WTC11 (cell line): Measurements from ENCODE around the gene C15orf61. TPM values are rescaled to one million over a fixed set of nuclear protein-coding genes. Genes with fewer than 3 reads are reported as not detected.

Source experiments
- ATAC-seq: fragments of 200-7000 bp; cut with Tn5 transposase; 2 replicates; pipeline ENCODE4 v1.10.0; 2021; ENCODE audit warnings: mild to moderate bottlenecking, moderate library complexity
- CTCF ChIA-PET: fragments of 300-600 bp; sonication (Branson Sonifier 250); formaldehyde crosslinking; loops from one replicate; lab custom pipeline; 2021; ENCODE audit warnings: antibody characterized with exemption; lab: Charles Lee
- POLR2A ChIA-PET: fragments of 350-600 bp; sonication (Branson Sonifier 250); formaldehyde crosslinking; loops from one replicate; lab custom pipeline; 2021; ENCODE audit warnings: antibody characterized with exemption; lab: Charles Lee
- DNase-seq: peaks from one replicate; pipeline ENCODE4 v3.0.0; 2021; ENCODE audit warnings: low spot score
- H3K27ac Mint-ChIP-seq: 2 replicates; pipeline ENCODE4 v1.8.0; 2021; ENCODE audit warnings: mixed read lengths
- H3K27me3 Mint-ChIP-seq: 2 replicates; pipeline ENCODE4 v1.8.0; 2021; ENCODE audit warnings: low read depth, mild to moderate bottlenecking, moderate library complexity, mixed read lengths
- H3K36me3 Mint-ChIP-seq: 2 replicates; pipeline ENCODE4 v1.8.0; 2021; ENCODE audit warnings: mixed read lengths
- H3K4me1 Mint-ChIP-seq: 2 replicates; pipeline ENCODE4 v1.8.0; 2022; ENCODE audit warnings: mixed read lengths
- H3K4me3 Mint-ChIP-seq: 2 replicates; pipeline ENCODE4 v1.8.0; 2021; ENCODE audit warnings: mild to moderate bottlenecking, moderate library complexity, mixed read lengths
- H3K9me3 Mint-ChIP-seq: 2 replicates; pipeline ENCODE4 v1.8.0; 2021; ENCODE audit warnings: mixed read lengths
- ATF1 ChIP-seq: sonication (generic); formaldehyde crosslinking; IDR thresholded peaks from 2 replicates; pipeline ENCODE4 v1.8.1; 2023; ENCODE audit warnings: mild to moderate bottlenecking, moderate library complexity, missing genetic modification reagents
- CBFB ChIP-seq: sonication (generic); formaldehyde crosslinking; IDR thresholded peaks from 2 replicates; pipeline ENCODE4 v1.8.1; 2022; ENCODE audit warnings: mild to moderate bottlenecking, low read depth, missing genetic modification reagents
- CREM ChIP-seq: sonication (generic); formaldehyde crosslinking; IDR thresholded peaks from 2 replicates; pipeline ENCODE4 v1.8.1; 2022; ENCODE audit warnings: mild to moderate bottlenecking, missing genetic modification reagents, moderate library complexity
- ERG ChIP-seq: fragments of 250-450 bp; sonication (Bioruptor Pico); IDR thresholded peaks from 2 replicates; pipeline ENCODE4 v1.8.0; 2021; ENCODE audit warnings: mild to moderate bottlenecking
- ETV6 ChIP-seq: sonication (generic); formaldehyde crosslinking; IDR thresholded peaks from 2 replicates; pipeline ENCODE4 v1.8.1; 2022; ENCODE audit warnings: mild to moderate bottlenecking, missing genetic modification reagents
- MAX ChIP-seq: sonication (generic); formaldehyde crosslinking; IDR thresholded peaks from 2 replicates; pipeline ENCODE4 v1.8.0; 2022; ENCODE audit warnings: mild to moderate bottlenecking, missing genetic modification reagents
- NFATC4 ChIP-seq: fragments of 250-450 bp; sonication (Bioruptor Pico); IDR thresholded peaks from 2 replicates; pipeline ENCODE4 v1.9.0; 2021; ENCODE audit warnings: mild to moderate bottlenecking
- NFE2L1 ChIP-seq: sonication (generic); formaldehyde crosslinking; IDR thresholded peaks from 2 replicates; pipeline ENCODE4 v1.8.1; 2023; ENCODE audit warnings: missing genetic modification reagents
- NFYB ChIP-seq: sonication (generic); formaldehyde crosslinking; conservative IDR thresholded peaks from 2 replicates; pipeline ENCODE4 v1.8.0; 2022; ENCODE audit warnings: low read depth, missing genetic modification reagents
- SMAD3 ChIP-seq: sonication (generic); formaldehyde crosslinking; IDR thresholded peaks from 2 replicates; pipeline ENCODE4 v1.8.0; 2022; ENCODE audit warnings: missing genetic modification reagents, mild to moderate bottlenecking, borderline replicate concordance
- STAT6 ChIP-seq: sonication (generic); formaldehyde crosslinking; conservative IDR thresholded peaks from 2 replicates; pipeline ENCODE4 v1.8.1; 2023; ENCODE audit warnings: mild to moderate bottlenecking, low read depth, missing genetic modification reagents, moderate library complexity
- TCF7 ChIP-seq: sonication (generic); formaldehyde crosslinking; IDR thresholded peaks from 2 replicates; pipeline ENCODE4 v1.8.0; 2022; ENCODE audit warnings: mild to moderate bottlenecking, low read depth, missing genetic modification reagents, moderate library complexity
- ZNF138 ChIP-seq: sonication (generic); formaldehyde crosslinking; conservative IDR thresholded peaks from 2 replicates; pipeline ENCODE4 v1.8.1; 2022; ENCODE audit warnings: mild to moderate bottlenecking, moderate library complexity, missing genetic modification reagents
- ZNF219 ChIP-seq: sonication (generic); formaldehyde crosslinking; IDR thresholded peaks from 2 replicates; pipeline ENCODE4 v1.8.0; 2023; ENCODE audit warnings: missing genetic modification reagents, mild to moderate bottlenecking, borderline replicate concordance
- ZNF317 ChIP-seq: sonication (generic); formaldehyde crosslinking; IDR thresholded peaks from 2 replicates; pipeline ENCODE4 v1.8.1; 2023; ENCODE audit warnings: low read depth, mild to moderate bottlenecking, moderate library complexity, missing genetic modification reagents, borderline replicate concordance
- total RNA-seq: library from RNA; stranded (reverse); gene quantifications from 3 replicates; pipeline ENCODE4 v1.2.3, GENCODE V29; 2021
- TF ChIP-seq, protein P1 (sequence below): sonication (generic); formaldehyde crosslinking; IDR thresholded peaks from 2 replicates; pipeline ENCODE4 v1.8.0; 2023; ENCODE audit warnings: missing genetic modification reagents, mild to moderate bottlenecking, borderline replicate concordance
- TF ChIP-seq, protein P2 (sequence below): sonication (generic); formaldehyde crosslinking; IDR thresholded peaks from 2 replicates; pipeline ENCODE4 v1.8.1; 2022; ENCODE audit warnings: low read depth, mild to moderate bottlenecking, moderate library complexity, missing genetic modification reagents, borderline replicate concordance
- TF ChIP-seq, protein P3 (sequence below): sonication (generic); formaldehyde crosslinking; IDR thresholded peaks from 2 replicates; pipeline ENCODE4 v1.8.1; 2023; ENCODE audit warnings: mild to moderate bottlenecking, missing genetic modification reagents

Gene C15orf61
- total RNA-seq, 1 experiment from 2014 or later = 3.3 TPM

- ATAC-seq (no peak), DNase-seq (no peak)
- no peak overlapping the region for H3K4me3 Mint-ChIP-seq
- ChIA-PET POLR2A (no interaction called here), CTCF (interaction anchor here (1.0 to 1.1 kb wide), 3 partner anchors 12 to 173 kb away, joined by 3 read pairs; no protein-coding TSS in a partner anchor)
- peaks cover 9% of the 10 kb centered on the region for H3K4me1 Mint-ChIP-seq
- no peaks in the 10 kb centered on the region for H3K36me3 Mint-ChIP-seq
- no peaks in the 10 kb centered on the region for H3K27me3 Mint-ChIP-seq
- H3K9me3 Mint-ChIP-seq = no peaks in the 10 kb centered on the region
- TF ChIP-seq ZNF138 (CRISPR knock-in tag) (no peak), CREM (CRISPR knock-in tag) (no peak), ZNF317 (no peak), ERG (CRISPR knock-in tag) (no peak), ETV6 (CRISPR knock-in tag) (no peak), ATF1 (CRISPR knock-in tag) (no peak), NFE2L1 (CRISPR knock-in tag) (no peak)
- TF ChIP-seq, protein P1, sequence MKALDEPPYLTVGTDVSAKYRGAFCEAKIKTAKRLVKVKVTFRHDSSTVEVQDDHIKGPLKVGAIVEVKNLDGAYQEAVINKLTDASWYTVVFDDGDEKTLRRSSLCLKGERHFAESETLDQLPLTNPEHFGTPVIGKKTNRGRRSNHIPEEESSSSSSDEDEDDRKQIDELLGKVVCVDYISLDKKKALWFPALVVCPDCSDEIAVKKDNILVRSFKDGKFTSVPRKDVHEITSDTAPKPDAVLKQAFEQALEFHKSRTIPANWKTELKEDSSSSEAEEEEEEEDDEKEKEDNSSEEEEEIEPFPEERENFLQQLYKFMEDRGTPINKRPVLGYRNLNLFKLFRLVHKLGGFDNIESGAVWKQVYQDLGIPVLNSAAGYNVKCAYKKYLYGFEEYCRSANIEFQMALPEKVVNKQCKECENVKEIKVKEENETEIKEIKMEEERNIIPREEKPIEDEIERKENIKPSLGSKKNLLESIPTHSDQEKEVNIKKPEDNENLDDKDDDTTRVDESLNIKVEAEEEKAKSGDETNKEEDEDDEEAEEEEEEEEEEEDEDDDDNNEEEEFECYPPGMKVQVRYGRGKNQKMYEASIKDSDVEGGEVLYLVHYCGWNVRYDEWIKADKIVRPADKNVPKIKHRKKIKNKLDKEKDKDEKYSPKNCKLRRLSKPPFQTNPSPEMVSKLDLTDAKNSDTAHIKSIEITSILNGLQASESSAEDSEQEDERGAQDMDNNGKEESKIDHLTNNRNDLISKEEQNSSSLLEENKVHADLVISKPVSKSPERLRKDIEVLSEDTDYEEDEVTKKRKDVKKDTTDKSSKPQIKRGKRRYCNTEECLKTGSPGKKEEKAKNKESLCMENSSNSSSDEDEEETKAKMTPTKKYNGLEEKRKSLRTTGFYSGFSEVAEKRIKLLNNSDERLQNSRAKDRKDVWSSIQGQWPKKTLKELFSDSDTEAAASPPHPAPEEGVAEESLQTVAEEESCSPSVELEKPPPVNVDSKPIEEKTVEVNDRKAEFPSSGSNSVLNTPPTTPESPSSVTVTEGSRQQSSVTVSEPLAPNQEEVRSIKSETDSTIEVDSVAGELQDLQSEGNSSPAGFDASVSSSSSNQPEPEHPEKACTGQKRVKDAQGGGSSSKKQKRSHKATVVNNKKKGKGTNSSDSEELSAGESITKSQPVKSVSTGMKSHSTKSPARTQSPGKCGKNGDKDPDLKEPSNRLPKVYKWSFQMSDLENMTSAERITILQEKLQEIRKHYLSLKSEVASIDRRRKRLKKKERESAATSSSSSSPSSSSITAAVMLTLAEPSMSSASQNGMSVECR (CRISPR knock-in tag) = no peak
- H3K27ac Mint-ChIP-seq = no peak overlapping the region
Observed at GRCh38 chr15:67571648-67572415, 50.9 kb downstream of the C15orf61 start.

- no peak overlapping the region for H3K4me3 Mint-ChIP-seq
- POLR2A ChIA-PET = no interaction called here
- ATAC-seq (no peak), DNase-seq (no peak)
- no peak overlapping the region for H3K27ac Mint-ChIP-seq
- CTCF ChIA-PET = no interaction called here
- H3K4me1 Mint-ChIP-seq = peaks cover 9% of the 10 kb centered on the region
- H3K27me3 Mint-ChIP-seq = no peaks in the 10 kb centered on the region
- no peaks in the 10 kb centered on the region for H3K36me3 Mint-ChIP-seq
- no peaks in the 10 kb centered on the region for H3K9me3 Mint-ChIP-seq
- TF ChIP-seq, protein P1 (CRISPR knock-in tag) = no peak
- TF ChIP-seq STAT6 (CRISPR knock-in tag) (no peak), NFYB (no peak), MAX (no peak), CBFB (CRISPR knock-in tag) (no peak), NFATC4 (CRISPR knock-in tag) (no peak), ZNF219 (CRISPR knock-in tag) (no peak), SMAD3 (CRISPR knock-in tag) (no peak), TCF7 (CRISPR knock-in tag) (no peak)
- TF ChIP-seq, protein P2, sequence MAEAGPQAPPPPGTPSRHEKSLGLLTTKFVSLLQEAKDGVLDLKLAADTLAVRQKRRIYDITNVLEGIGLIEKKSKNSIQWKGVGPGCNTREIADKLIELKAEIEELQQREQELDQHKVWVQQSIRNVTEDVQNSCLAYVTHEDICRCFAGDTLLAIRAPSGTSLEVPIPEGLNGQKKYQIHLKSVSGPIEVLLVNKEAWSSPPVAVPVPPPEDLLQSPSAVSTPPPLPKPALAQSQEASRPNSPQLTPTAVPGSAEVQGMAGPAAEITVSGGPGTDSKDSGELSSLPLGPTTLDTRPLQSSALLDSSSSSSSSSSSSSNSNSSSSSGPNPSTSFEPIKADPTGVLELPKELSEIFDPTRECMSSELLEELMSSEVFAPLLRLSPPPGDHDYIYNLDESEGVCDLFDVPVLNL (CRISPR knock-in tag) = no peak
- TF ChIP-seq, protein P3, sequence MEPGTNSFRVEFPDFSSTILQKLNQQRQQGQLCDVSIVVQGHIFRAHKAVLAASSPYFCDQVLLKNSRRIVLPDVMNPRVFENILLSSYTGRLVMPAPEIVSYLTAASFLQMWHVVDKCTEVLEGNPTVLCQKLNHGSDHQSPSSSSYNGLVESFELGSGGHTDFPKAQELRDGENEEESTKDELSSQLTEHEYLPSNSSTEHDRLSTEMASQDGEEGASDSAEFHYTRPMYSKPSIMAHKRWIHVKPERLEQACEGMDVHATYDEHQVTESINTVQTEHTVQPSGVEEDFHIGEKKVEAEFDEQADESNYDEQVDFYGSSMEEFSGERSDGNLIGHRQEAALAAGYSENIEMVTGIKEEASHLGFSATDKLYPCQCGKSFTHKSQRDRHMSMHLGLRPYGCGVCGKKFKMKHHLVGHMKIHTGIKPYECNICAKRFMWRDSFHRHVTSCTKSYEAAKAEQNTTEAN (CRISPR knock-in tag) = no peak
Observed at GRCh38 chr15:67573194-67573593, 52.3 kb downstream of the C15orf61 start.
